ENCODE data around the gene DLGAP3.
A peak's percentile ranks its signal among the peaks of the same experiment; 100 is the strongest.

The DLGAP3 gene

GRCh38 chr1:34928699-34929496, 552 bp downstream of the DLGAP3 start:
- DNase-seq: no peak

DNA sequence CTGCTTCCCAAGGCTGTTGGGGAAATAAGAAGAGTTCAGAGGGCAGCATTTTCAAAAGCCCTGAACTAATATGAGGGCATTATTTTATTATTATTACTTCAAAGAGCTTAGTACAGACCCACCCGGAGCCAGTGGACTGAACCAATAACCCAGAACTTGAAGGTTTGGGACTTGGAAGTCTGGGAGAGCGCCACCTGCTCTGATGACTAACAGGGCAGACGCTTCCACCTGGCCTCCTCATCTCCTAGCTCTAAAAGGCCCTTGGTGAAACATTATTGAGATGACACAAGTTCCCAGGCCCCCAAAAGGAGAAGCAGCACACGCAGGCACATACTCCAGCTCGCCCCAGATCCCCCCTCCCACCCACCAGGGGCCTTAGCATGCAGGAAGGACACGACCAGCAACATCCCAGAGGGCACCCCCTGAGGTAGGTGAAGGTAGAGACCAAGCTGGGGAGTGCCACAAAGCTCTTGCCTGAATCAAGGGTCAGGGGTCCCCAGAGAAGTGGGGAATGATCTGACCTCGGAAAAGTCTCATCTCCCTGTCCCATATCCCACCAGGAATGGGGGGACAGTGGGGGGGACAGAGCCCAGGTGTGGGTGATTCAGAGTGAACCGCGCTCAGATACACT, 1.3 kb downstream of the DLGAP3 start:
- no peak for DNase-seq

DNA sequence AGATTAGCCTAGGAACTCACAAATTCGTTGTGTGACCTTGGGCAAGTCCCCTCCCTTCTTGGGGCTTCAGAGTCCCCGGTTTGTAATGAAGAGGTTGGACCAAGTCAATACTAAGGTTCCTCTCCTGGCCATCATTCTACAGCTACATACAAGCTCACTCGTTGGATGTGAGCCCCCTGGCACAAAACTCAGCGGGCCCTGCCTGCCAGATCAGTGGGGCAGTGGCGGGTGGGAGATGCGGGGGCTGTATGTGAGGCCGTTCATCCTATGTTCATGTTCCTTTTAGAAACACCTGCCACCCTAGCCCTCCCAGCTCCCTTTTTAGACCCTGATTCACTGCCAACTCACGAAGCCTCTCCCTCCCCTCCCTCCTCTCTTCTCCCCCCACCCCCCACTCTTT, 2.1 kb downstream of the DLGAP3 start:
- DNase-seq: no peak

GRCh38 chr1:34926894-34927293, 2.6 kb downstream of the DLGAP3 start:
- DNase-seq: no peak

DNA sequence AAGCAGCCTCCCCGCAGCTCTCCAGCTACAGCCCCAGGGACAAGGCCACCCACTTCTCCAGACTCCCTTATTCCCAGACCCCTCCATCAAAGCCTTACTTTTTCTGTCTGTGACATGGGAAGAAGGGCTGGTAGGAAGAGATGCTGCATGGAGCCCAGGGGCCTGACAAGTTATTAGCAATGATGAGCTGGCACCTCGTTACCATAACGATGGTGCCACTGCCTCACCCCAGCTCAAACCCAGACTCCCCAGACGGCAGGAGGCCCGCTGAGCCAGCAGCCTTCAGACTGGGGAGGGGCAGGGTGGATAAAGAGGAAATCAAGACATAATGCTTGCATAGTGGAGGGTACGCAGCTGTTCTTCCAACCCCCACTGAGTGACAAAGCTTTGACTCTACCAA, 3.3 kb downstream of the DLGAP3 start:
- DNase-seq: no peak

GRCh38 chr1:34925730-34926129, 3.7 kb downstream of the DLGAP3 start:
- no peak for DNase-seq

- peak in 1 of 2 donors; percentile 35 for DNase-seq
These were observed 4.5 kb downstream of the DLGAP3 start for GRCh38 chr1:34924759-34925555.

DNA sequence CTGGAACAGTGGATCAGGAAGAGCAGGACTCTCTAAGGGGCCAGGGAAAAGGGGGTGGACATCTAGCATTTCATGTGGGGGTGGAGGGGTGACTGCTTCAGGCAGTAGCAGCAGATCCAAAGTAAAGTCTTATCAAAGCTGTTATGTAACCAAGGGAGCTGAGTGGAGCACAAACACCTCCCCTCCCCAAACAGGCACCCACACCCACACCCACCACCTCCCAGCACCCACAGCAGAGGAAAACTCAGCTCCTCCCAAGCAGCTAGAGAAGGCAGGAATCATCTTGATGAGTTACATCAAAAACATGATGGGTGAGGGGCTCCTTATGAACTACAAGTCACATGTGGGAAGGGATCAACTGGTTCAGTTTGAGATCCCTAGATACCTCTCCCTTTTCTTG, 6.0 kb downstream of the DLGAP3 start:
- no peak for DNase-seq

DNA sequence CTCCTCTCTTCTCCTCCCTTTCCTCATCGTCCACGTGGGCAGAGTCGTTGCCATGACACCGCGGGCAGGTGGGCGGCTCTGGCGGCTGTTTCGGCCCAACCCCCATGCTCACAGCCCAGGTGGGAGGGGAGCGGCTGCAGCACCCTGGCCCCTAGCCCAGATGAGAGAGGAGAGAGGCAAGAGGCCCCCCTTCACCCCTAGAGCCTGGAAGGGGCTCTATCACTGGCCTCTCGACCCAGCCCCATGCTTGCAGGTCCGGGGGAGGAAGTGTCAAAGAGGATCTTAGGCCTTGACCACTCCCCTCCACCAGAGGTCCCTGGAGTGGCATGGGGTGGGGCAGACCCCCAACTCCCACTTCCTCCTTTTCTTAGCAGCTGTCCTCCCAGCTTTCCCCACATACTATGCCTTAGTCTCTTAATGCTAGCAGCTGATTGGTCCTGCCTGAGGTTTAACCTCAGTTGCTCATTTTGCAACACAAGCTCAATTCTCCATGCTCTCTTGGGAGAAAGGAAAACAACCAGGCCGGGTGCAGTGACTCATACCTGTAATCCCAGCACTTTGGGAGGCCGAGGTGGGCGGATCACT, 10.4 kb downstream of the DLGAP3 start:
- DNase-seq: no peak

DNA sequence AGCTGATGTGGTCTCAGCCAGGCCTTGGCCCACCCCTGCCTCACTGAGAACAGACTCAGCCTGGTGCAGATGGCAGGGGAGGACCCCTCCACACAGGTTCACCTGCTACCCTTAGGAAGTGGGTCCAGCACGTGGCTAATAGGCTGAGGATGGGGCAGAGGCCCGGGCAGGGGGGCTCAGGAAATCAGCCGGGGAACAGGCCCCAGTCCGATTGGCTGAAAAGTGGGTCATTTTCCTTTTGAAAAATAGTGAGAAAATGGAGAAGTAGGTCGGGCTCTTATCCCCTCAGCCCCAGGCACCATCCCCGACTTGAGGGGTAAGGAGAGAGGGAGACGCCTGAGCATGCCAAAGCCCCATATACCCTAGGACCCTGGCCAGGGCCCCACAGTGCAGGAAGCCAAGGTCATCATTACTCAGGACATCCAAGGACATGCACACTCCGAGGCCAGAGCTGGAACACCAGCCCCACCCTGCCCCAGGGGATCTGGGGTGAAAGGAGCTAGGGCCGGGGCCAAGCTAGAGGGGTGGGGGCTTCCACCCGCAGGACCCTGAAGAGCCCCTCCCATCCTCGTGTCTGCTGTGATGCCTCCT, 11.0 kb downstream of the DLGAP3 start:
- DNase-seq: no peak

DNA sequence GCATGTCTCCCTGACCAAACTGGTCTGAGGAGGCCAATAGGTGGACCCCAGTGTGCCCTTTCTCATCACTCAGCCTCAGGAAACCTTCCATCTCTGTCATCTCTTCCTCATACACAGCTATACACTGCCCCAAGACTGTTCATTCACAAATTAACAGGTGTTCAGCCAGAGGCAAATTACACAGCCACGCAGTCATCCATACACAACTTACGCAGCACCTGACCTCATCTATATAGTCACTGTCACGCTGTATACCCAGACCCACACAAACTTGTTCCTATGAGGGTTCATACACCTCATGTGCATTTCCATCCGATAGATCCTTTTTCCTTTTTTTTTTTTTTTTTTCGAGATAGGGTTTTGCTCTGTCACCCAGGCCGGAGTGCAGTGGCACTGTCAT, 12.4 kb downstream of the DLGAP3 start:
- DNase-seq: no peak

GRCh38 chr1:34916104-34916503, 13.3 kb downstream of the DLGAP3 start:
- DNase-seq: no peak

DNA sequence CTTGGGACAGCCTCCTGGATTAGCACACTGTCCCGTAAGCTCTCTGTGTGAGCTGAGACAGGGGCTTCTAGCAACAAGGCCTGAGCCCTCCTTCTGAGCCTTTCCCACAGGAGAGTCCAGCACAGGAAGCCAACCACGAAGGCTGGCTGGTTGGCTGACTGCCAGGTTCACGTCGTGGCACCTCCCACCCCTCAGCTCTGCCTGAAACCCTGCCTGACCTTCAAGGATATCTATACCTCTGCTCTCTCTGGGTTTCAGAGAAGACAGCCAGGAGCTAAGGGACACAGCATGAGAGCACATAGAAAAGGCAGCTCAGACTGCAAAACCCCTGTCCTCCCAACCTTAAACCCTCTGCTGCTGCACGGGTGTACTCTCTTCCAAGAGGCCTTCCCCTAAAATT, 13.9 kb downstream of the DLGAP3 start:
- DNase-seq: no peak

DNA sequence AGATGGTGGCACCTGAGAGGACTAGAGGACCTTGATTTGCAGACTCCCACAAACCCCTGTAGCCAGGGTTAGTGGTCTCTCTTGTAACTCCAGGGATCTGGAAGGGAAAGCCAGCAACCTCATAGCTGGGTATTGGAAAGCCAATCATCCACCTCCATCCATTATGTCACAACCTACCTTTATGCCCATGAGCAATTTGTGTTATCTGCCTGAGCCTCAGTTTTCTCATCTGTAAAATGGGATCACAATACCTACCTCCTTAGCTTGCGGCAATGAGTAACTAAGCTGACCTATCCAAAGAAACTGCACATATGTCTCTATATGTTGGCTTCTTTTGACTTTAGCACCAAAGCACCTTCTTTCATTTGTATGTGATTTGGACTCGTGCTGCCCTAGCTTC, 14.5 kb downstream of the DLGAP3 start:
- DNase-seq: no peak

GRCh38 chr1:34911465-34911864, 18.0 kb downstream of the DLGAP3 start:
- DNase-seq: no peak

DNA sequence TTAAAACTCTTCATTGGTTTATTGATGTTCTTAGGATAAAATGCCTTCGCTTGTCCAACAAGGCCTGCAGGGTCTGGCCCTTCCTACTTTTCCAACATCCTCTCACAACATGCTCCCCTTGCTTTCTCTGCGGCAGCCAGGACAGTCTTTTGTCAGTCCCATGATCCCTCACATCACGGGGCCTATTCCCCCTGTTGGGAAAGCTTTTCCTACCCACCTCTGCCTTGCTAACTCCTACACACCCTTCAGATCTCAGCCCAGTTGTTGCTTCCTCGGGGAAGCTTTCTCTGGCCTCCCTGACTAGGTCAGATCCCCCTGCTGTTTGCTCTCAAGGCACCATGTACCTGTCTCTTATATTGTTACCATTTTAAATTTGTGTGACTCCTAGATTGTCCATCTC, 19.0 kb downstream of the DLGAP3 start:
- no peak for DNase-seq

DNA sequence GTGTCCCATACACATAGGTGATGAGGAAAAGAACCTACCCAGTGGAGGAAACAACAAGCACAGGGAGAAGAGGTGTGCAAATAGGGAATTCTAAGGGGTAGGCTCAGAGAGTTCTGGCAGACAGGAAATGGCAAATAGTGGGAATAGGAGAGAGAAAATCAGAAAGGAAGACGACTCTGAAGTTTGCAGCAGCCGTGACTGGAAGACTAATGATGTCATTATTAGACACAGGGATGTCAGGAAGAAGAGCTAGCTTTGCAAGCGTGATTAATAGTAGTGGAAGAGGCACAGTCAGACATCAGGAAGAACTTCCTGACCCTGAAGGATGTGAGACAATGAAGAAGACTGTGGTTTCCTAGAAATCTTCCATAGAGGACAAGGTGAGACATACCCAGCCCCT, 21.1 kb downstream of the DLGAP3 start:
- DNase-seq: no peak

GRCh38 chr1:34907487-34908090, 21.9 kb downstream of the DLGAP3 start:
- no peak for DNase-seq

- DNase-seq: no peak
These were observed 22.7 kb downstream of the DLGAP3 start for GRCh38 chr1:34906756-34907155.

DNA sequence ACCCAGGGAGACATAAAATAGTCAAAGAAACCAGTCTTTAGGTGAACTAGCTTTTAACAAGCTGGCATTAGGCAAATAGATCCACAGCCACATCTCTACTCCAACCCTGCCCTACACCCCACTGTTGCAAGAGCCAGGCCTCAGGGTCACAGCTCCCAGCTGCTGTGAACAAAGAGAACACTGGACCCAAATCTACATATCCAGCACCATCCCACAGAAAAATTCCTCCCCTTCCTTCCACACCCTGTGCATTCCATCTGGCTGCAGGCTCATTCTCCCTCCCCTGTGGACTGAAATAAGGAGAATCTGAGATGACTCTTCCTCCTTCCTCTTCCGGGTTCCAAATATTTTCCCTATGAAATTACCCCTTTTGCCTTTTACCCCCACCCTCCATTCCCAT, 23.2 kb downstream of the DLGAP3 start:
- no peak for DNase-seq

GRCh38 chr1:34905098-34905459, 24.4 kb downstream of the DLGAP3 start:
- DNase-seq: no peak

DNA sequence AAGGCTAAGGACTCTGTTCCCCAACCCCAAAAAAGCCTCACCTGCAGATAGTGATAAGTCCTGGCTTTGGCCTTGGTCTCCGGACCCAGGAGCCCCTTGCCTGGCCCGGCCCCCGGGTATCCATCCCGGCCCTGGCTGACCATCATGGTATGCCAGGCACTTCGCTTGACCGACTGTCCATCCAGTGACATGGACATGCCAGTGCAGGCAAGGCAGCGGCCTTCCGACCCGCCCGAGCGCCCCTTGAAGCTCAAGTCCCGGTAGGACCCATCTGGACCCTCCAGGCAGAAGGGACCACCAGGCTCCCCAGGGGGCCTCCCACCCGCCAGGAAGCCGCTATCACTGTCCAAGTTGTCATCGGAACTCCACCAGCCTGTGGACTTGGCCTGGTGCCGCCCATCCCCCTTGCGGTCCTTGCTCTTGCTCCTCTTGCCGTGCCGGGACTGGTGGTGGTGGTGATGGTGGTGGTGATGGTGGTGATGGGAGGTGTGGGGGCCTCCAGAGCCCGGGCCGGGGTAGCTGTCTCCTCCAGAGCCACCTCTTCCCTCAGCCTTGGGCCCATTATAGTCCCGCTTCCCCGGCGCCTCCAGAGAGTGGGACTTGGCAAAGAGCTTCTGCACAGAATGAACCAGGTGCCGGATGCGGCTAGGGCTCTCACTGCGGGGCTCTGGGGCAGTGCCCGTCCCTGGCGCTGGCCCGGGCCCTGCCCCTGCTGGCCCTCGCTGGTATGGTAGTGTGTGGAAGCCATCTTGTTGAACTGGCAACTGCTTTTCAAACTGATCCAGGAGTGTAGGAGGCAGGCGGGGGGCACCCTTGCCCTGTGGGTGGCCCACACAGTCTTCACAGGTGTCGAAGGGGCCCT, 25.0 kb downstream of the DLGAP3 start:
- DNase-seq: no peak
